Fibroblast of lung (primary cell): Measurements from ENCODE around the gene SLC9A3.
"Not testable (repeated sequence)": the region's sequence is repeated elsewhere in the genome, so short reads cannot be mapped to it uniquely, and the experiment has no call there.

Experiments used
- EZH2 ChIP-seq: IDR thresholded peaks from 2 replicates; pipeline ENCODE4 v1.5.1; 2012; ENCODE audit warnings: low read length, control low read depth, mild to moderate bottlenecking; ENCODE audit errors: missing control alignments
- TF ChIP-seq, protein P1 (sequence below), 2 donors: IDR thresholded peaks in 1 of 2; conservative IDR thresholded peaks in 1 of 2; 1 replicate in 1 of 2; 2 replicates in 1 of 2; pipeline ENCODE4 v1.5.1; 2011 to 2012; ENCODE audit warnings: low read length in 2 of 2, control low read depth in 1 of 2, inconsistent platforms in 1 of 2, low read depth in 1 of 2, mild to moderate bottlenecking in 1 of 2

DNA sequence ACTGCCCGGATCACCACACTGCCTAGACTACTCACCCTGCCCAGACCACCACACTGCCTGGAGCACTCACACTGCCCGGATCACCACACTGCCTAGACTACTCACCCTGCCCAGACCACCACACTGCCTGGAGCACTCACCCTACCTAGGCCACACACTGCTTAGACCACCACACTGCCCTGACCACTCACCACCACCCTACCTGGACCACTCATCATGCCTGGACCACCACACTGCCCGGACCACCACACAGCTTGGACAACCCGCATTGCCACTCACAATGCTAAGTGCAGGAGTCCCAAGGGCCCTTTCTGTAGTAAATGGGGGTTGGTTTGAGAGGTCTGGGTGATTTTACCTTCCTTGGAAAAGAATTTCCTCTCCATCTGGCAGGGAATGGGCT lies 33.7 kb upstream of the SLC9A3 start:
- TF ChIP-seq, protein P1, sequence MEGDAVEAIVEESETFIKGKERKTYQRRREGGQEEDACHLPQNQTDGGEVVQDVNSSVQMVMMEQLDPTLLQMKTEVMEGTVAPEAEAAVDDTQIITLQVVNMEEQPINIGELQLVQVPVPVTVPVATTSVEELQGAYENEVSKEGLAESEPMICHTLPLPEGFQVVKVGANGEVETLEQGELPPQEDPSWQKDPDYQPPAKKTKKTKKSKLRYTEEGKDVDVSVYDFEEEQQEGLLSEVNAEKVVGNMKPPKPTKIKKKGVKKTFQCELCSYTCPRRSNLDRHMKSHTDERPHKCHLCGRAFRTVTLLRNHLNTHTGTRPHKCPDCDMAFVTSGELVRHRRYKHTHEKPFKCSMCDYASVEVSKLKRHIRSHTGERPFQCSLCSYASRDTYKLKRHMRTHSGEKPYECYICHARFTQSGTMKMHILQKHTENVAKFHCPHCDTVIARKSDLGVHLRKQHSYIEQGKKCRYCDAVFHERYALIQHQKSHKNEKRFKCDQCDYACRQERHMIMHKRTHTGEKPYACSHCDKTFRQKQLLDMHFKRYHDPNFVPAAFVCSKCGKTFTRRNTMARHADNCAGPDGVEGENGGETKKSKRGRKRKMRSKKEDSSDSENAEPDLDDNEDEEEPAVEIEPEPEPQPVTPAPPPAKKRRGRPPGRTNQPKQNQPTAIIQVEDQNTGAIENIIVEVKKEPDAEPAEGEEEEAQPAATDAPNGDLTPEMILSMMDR (conservative IDR thresholded peaks at IDR 0.05 in 1 of 2, IDR thresholded peaks at IDR 0.05 in 1 of 2; ENCODE audit: low read depth in 1 of 2, low read length in 2 of 2) = not testable (repeated sequence)
- TF ChIP-seq EZH2 = not testable (repeated sequence)
